ENCODE data around the gene FAM107B.

DNA sequence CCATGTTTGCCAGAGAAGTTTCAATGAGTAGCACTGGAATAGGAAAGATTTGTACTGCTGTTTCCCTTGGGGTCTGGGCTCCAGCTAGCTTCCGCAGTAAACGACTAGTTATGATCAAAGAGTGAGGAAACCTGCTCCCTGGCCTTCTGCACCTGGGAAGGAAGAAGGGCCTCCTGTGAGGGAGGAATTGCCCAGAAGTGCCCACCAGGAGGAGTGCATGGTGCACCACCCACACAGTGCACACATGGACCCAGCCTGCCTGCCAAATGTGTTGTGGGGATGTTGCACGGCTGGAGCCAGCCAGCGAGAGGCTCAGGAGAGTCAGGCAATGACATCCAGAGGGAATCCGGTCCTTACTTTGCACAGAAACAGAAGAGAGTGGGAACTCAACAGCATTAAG lies 27.0 kb upstream of the FAM107B start:
- TF ChIP-seq, protein P1, sequence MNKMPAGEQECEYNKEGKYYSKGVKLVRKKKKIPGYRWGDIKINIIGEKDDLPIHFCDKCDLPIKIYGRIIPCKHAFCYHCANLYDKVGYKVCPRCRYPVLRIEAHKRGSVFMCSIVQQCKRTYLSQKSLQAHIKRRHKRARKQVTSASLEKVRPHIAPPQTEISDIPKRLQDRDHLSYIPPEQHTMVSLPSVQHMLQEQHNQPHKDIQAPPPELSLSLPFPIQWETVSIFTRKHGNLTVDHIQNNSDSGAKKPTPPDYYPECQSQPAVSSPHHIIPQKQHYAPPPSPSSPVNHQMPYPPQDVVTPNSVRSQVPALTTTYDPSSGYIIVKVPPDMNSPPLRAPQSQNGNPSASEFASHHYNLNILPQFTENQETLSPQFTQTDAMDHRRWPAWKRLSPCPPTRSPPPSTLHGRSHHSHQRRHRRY (tag by site-specific recombination; IDR thresholded peaks at IDR 0.05) = no peak
- TF ChIP-seq ZNF610 (tag by site-specific recombination; IDR thresholded peaks at IDR 0.05; ENCODE audit: borderline replicate concordance) = no peak
- TF ChIP-seq, protein P2, sequence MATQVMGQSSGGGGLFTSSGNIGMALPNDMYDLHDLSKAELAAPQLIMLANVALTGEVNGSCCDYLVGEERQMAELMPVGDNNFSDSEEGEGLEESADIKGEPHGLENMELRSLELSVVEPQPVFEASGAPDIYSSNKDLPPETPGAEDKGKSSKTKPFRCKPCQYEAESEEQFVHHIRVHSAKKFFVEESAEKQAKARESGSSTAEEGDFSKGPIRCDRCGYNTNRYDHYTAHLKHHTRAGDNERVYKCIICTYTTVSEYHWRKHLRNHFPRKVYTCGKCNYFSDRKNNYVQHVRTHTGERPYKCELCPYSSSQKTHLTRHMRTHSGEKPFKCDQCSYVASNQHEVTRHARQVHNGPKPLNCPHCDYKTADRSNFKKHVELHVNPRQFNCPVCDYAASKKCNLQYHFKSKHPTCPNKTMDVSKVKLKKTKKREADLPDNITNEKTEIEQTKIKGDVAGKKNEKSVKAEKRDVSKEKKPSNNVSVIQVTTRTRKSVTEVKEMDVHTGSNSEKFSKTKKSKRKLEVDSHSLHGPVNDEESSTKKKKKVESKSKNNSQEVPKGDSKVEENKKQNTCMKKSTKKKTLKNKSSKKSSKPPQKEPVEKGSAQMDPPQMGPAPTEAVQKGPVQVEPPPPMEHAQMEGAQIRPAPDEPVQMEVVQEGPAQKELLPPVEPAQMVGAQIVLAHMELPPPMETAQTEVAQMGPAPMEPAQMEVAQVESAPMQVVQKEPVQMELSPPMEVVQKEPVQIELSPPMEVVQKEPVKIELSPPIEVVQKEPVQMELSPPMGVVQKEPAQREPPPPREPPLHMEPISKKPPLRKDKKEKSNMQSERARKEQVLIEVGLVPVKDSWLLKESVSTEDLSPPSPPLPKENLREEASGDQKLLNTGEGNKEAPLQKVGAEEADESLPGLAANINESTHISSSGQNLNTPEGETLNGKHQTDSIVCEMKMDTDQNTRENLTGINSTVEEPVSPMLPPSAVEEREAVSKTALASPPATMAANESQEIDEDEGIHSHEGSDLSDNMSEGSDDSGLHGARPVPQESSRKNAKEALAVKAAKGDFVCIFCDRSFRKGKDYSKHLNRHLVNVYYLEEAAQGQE (tag by site-specific recombination; IDR thresholded peaks at IDR 0.05) = no peak
- TF ChIP-seq, protein P3, sequence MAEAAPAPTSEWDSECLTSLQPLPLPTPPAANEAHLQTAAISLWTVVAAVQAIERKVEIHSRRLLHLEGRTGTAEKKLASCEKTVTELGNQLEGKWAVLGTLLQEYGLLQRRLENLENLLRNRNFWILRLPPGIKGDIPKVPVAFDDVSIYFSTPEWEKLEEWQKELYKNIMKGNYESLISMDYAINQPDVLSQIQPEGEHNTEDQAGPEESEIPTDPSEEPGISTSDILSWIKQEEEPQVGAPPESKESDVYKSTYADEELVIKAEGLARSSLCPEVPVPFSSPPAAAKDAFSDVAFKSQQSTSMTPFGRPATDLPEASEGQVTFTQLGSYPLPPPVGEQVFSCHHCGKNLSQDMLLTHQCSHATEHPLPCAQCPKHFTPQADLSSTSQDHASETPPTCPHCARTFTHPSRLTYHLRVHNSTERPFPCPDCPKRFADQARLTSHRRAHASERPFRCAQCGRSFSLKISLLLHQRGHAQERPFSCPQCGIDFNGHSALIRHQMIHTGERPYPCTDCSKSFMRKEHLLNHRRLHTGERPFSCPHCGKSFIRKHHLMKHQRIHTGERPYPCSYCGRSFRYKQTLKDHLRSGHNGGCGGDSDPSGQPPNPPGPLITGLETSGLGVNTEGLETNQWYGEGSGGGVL (tag by site-specific recombination; IDR thresholded peaks at IDR 0.05) = no peak

All from HEK293 (cell line).